ENCODE measurements around the gene CUL4B.
"Not testable (repeated sequence)": the region's sequence is repeated elsewhere in the genome, so short reads cannot be mapped to it uniquely, and the experiment has no call there.

The CUL4B gene

DNA sequence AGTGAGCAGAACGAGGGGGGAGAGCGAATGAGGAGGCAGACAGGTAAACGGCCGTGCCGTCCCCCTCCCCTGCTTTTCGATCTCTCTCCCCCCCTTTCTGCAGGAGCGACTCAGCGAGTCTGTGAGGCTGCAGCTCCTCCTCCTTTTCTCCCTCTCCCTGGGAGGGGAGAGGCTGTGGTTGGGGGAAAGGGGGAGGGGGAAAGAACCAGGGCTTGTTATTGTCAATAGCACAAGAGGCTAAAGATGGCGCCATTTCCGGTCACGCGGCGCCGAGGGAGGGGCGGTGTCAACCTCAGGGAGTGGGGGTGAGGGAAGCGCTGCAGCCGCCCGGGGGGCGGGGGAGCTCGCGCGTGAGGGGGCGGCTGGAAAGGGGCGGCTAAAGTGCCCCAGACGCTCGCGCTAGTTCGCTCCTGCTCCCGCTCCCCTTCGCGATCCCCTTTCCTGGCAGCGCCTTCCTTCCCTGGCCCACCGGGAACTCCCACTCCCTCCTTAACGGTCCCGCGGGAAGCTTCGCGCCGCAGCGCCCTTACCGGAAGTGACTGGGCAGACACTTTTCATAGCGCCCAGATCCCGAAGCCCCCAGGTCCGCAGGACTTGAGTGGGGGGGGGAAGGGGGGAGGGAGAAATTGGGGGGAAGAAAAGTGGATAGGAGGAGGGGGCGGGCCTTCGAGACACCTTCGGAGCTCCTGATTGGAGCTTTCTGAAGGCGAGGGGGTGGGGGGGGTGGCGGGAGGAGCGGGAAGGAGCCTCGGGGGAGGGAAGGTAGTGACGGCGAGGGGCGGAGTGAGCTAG lies at the start of gene CUL4B:
TSS of gene CUL4B (minus strand) at position 121 of the 792 bp plus-strand sequence. CDS start 324 bp downstream, outside the sequence.
- peak; percentile 91 for DNase-seq (ENCODE audit: low spot score)

- peak; percentile 43 for DNase-seq (ENCODE audit: low spot score)
These were observed 43.6 kb upstream of the CUL4B start for GRCh38 chrX:120604361-120604782.

DNA sequence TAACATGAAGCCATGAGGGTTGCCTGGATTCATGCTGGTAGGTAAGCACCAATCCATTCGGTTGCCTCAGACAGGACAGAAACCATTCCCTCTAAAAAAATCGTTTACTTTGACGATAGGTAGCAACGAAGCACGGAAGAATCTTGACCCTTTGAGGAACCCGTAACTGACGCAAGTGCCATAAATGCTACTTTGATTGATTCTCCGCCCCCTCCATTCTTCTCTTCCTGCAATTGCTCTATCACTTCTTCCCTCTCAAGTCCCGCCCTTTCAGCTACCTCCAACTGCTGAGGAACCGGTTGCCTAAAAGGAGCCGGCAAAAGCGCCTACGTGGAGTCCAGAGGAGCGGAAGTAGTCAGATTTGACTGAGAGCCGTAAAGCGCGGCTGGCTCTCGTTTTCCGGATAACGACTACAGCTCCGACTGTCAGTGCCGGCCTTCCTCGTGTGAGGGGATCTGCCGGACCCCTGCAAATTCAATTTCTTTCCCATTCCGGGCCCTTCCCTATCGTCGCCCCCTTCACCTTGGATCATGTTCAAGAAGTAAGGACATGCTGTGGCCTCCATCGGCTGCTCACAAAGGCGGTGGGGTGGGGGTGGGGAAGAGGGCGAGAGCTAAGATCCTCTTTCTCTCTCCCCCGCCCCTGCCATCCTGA lies 43.1 kb upstream of the CUL4B start, which contains the start of gene MCTS1:
TSS of gene MCTS1 (plus strand) at position 395 of the 654 bp plus-strand sequence. CDS start at position 531, 136 bp downstream.
- DNase-seq (ENCODE audit: low spot score): peak; percentile 95

- no peak for DNase-seq (ENCODE audit: low spot score)
These were observed 24.9 kb upstream of the CUL4B start for GRCh38 chrX:120585702-120586101.

GRCh38 chrX:120575379-120576114 lies 14.8 kb upstream of the CUL4B start:
- no peak for DNase-seq (ENCODE audit: low spot score)

DNA sequence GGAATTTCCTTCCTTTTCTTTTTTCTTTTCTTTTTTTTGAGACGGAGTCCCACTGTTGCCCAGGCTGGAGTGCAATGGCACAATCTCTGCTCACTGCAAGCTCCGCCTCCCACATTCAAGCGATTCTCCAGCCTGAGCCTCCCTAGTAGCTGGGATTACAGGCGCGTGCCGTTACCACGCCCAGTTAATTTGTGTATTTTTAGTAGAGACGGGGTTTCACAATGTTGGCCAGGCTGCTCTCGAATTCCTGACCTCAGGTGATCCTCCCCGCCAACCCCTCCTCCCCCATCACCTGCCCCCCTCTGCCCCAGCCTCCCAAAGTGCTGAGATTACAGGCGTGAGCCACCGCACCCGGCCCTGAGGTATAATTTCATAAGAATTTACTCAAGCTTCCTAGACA lies 13.0 kb upstream of the CUL4B start:
- not testable (repeated sequence) for DNase-seq (ENCODE audit: low spot score)

- DNase-seq (ENCODE audit: low spot score): no peak
These were observed 9.3 kb upstream of the CUL4B start for GRCh38 chrX:120570011-120570600.

DNA sequence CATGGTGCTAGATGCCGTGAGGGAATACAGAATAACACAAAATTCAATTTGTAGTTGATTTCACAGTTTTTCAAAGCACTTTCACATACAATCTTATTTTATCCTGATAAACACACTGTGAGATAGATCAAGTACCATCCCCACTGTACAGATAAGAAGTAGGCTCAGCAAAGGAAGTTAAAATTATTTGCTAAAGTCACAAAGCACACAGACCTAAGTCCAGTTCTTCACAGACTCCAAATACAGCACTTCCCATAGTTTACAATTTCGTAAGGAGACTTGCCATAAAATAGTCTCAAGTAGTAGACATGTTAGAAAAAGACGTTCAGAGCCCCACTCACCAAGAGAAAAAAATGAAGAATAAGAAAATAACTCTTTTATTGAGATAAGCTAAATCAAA lies 7.8 kb upstream of the CUL4B start:
- no peak for DNase-seq (ENCODE audit: low spot score)

DNA sequence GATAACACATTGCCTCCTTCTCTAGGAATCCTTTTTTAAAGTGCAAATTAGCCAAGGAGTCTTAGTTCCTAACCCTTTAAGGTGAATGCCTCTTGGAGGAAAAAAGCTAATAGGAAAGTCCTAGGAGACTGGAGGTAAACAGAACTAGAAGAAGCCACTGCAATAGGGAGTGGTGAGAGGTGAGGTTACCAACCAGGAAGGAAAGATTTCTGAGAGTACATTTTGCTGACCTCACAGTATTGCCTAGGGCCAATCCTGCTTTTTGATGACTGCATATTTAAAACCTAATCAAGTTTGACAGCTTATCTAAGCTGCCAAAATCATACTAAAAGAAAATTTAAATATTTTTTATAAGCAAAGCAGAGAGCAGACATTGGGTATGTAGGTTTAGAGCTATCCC lies 7.3 kb upstream of the CUL4B start:
- no peak for DNase-seq (ENCODE audit: low spot score)

GRCh38 chrX:120566817-120567216 lies 6.1 kb upstream of the CUL4B start:
- DNase-seq (ENCODE audit: low spot score): no peak

DNA sequence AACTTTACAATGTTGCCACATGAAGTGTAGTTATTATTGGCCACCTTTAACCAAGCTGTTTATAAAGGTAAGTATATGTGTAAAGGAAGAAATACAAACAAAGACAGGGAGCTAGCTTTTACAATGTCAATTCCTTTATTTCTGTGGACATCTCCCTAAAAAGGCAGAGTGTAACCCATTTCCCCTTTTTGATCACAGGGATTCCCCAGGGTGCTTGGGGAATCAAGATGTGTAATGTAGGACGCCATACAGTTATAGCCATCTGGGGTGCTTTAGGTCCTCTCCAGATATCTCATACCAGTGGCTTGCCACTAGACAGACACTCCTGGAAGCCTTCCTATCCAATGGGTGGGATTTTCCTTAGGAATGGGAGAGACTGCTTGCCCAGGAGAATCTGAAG lies 4.2 kb upstream of the CUL4B start:
- DNase-seq (ENCODE audit: low spot score): no peak

GRCh38 chrX:120562569-120562926 lies 1.8 kb upstream of the CUL4B start:
- DNase-seq (ENCODE audit: low spot score): no peak

DNA sequence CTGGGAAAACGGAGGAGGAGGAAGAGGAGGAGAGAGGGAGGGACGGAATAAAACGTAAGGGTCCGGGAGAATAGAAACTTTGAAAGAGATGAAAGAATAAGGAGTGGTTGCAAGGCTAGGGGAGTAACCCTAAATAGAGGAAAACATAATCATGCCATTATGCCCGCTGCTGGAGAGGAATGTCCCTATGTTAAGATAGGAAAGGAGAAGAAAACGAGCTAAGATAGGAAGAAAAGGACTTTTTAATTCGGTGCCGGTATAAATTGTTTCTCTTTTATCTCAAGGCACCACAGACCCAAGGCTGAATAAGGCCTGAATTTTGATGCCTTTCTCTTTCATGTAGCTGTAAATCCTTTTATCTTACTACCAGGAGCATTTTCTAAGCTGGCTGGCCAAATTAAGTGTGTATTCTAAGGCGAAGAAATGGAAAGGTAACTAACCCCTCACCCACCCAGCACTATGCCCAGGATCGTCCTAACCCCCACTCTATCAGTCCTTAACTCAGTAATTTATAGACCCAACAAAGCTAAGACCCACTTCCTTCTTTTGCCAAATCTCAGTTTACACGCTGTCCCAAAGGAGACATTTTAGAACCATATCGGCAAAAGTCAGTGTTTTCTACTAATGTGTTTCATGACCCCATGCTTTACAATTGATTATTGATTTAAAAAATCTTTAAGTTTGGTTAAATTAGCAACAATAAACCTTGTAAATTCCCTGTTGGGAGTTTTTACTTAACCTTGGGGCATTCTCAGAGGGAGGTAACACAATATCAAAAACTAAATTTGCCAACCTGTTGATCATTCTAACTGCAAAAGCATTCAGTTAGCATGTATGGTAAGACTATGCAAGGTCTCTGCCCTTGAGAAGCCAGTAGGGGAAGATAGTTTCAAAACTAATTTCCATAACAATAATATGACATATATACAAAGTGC lies 1.1 kb upstream of the CUL4B start:
- DNase-seq (ENCODE audit: low spot score): no peak

DNA sequence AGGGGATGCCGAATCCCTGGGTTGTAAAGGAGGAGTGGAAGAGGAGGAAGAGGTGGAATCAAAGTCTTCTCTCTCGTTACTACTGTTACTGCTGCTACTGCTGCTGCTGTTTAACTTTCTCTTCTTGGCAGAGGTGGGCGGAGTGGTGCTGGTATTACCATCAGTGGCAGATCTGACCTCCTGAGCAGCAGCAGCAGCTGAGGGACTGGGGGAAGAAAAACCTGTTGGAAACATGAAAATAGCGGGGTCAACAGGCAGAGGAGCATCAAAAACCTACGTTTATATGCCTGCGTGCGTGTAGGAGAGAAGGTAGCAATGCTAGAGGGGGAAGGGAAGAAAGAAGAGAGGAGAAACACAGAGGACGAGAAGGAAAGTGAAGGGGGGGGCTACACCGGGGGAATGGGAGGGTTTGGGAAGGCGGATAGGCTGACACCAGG lies 339 bp downstream of the CUL4B start:
- DNase-seq (ENCODE audit: low spot score): peak; percentile 34

DNA sequence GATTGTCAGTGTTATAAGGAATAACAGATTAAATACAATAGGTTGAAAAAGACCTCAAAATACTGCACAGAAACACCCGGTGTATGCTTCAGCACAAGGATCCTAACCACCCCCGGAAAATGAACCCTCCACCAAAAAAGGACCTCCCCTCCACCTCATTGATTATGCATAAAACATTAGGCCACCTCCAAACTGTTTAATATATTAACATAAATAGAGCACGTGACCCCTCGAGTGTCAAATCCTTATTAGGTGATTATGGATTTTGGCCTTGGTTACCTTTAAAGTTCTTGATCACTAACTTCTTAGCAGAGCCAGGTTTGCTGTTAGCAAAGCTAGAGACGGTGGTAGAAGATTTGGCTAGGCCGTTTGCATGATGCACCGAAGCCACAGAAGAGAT lies 958 bp downstream of the CUL4B start:
- no peak for DNase-seq (ENCODE audit: low spot score)

DNA sequence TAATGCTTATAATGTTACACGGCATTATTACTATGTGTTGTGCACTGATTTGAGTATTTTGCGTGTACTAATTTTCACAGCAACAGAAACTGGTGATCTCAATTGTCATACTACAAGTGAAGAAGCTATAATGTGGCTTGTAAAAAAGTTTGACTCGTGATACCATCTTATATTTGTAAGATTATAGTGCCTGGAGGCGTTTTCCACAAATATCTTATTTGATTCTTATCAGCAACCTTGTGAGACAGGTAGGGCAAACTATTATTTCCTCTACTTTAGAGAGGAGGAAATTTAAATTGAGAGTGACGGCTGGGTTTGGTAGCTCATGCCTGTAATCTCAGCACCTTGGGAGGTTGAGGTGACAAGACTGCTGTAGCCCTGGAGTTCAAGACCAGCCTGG lies 4.5 kb downstream of the CUL4B start:
- no peak for DNase-seq (ENCODE audit: low spot score)

- peak; percentile 87 for DNase-seq (ENCODE audit: low spot score)
These were observed 11.0 kb downstream of the CUL4B start for GRCh38 chrX:120549483-120550452.

GRCh38 chrX:120536061-120536460 lies 24.7 kb downstream of the CUL4B start:
- no peak for DNase-seq (ENCODE audit: low spot score)

DNA sequence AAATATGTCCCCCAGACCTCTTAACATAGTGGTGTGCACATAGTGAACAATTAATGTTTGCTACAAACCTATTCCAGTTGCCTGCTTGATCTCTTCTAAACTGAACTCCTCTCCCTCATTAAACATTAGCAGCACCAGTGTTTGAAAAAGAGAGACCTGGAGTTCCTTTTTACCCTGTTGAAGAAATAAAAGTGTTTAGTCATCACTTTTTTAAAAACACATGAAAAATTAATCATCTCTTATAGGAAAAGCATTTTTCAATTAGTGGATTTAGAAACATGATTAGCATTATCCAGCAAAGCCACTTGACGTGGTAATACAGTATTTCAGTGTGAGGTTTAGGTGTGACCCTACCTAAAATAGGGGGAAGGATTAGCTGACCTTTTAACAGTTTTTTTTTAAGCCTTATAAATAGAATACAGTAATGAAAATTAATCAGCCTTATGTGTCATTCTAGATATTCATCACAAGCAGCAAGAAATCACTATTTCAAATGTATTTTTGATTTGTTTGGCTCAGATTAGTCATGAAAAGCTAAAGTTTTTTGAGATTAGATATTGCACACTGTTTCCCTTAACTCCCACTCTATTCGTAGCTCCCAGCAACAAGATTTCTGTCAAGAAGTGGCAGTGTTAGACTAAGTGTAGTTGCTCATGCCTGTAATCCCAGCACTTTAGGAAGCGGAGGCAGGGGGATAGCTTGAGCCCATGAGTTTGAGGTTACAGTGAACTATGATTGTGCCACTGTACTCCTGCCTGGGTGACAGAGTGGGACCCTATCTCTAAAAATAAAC lies 26.2 kb downstream of the CUL4B start:
- no peak for DNase-seq (ENCODE audit: low spot score)
